IMR-90 (cell line): ENCODE measurements around the gene ERC2. TPM values are rescaled to one million over a fixed set of nuclear protein-coding genes. Genes with fewer than 3 reads are reported as not detected.

Source experiments
- ATAC-seq: fragments of 200-7000 bp; cut with Tn5 transposase; 2 replicates; pipeline ENCODE4 v1.9.1; 2020; ENCODE audit warnings: low read depth, mild to moderate bottlenecking, moderate library complexity
- BruUV-seq: library from RNA; stranded (reverse); fragments of 400-500 nt; replicated peaks from 2 replicates; lab custom pipeline; 2021; lab: Mats Ljungman, UMichigan
- CTCF ChIA-PET: fragments of 300-600 bp; formaldehyde crosslinking; extraction: SDS; loops from one replicate; lab custom pipeline; 2021; ENCODE audit warnings: antibody characterized with exemption; lab: Yijun Ruan, JAX
- POLR2A ChIA-PET: fragments of 300-600 bp; sonication (Branson Sonifier 250); formaldehyde crosslinking; loops from one replicate; lab custom pipeline; 2022; ENCODE audit warnings: antibody characterized with exemption; ENCODE audit not compliant: unreplicated experiment; lab: Charles Lee
- DNase-seq: peaks from one replicate; pipeline ENCODE4 v3.0.0; 2013
- H2AFZ ChIP-seq: replicated peaks from 2 replicates; pipeline ENCODE3; 2013; ENCODE audit warnings: low read length, mild to moderate bottlenecking; ENCODE audit not compliant: poor library complexity
- H2AK5ac ChIP-seq: 2 replicates; pipeline ENCODE4 v1.6.1; 2013; ENCODE audit warnings: low read depth, low read length, inconsistent platforms
- H2AK9ac ChIP-seq: replicated peaks from 2 replicates; pipeline ENCODE3; 2013; ENCODE audit warnings: mild to moderate bottlenecking, low read depth, low read length, moderate library complexity; ENCODE audit not compliant: poor library complexity
- H2BK120ac ChIP-seq: 2 replicates; pipeline ENCODE4 v1.6.1; 2013; ENCODE audit warnings: low read depth, low read length, inconsistent platforms
- H2BK15ac ChIP-seq: 3 replicates; pipeline ENCODE4 v1.6.1; 2013; ENCODE audit warnings: low read depth, low read length, inconsistent platforms
- H2BK20ac ChIP-seq: 2 replicates; pipeline ENCODE4 v1.6.1; 2013; ENCODE audit warnings: low read depth, mild to moderate bottlenecking, inconsistent platforms, low read length, moderate library complexity
- H2BK5ac ChIP-seq: 2 replicates; pipeline ENCODE4 v1.6.1; 2013; ENCODE audit warnings: mild to moderate bottlenecking, low read depth, low read length, inconsistent platforms; ENCODE audit not compliant: poor library complexity, severe bottlenecking
- H3K14ac ChIP-seq: replicated peaks from 2 replicates; pipeline ENCODE4 v1.6.1; 2013; ENCODE audit warnings: low read depth, low read length, inconsistent platforms
- H3K18ac ChIP-seq: 2 replicates; pipeline ENCODE4 v1.6.1; 2013; ENCODE audit warnings: low read depth, low read length, control low read depth
- H3K23ac ChIP-seq: 2 replicates; pipeline ENCODE4 v1.6.1; 2013; ENCODE audit warnings: low read depth, low read length, inconsistent platforms
- H3K27ac ChIP-seq: 2 replicates; pipeline ENCODE4 v1.5.1; 2013; ENCODE audit warnings: mild to moderate bottlenecking, control low read depth, low read length; ENCODE audit not compliant: insufficient read depth
- H3K27me3 ChIP-seq: 2 replicates; pipeline ENCODE4 v1.6.1; 2013; ENCODE audit warnings: low read length; ENCODE audit not compliant: control insufficient read depth, insufficient read depth
- H3K36me3 ChIP-seq: 2 replicates; pipeline ENCODE4 v1.6.1; 2013; ENCODE audit warnings: low read length, mixed read lengths; ENCODE audit not compliant: control insufficient read depth, insufficient read depth
- H3K4ac ChIP-seq: 2 replicates; pipeline ENCODE4 v1.6.1; 2013; ENCODE audit warnings: low read depth, low read length, inconsistent platforms
- H3K4me1 ChIP-seq: 2 replicates; pipeline ENCODE4 v1.6.1; 2013; ENCODE audit warnings: low read length, mixed read lengths; ENCODE audit not compliant: control insufficient read depth, insufficient read depth
- H3K4me2 ChIP-seq: 2 replicates; pipeline ENCODE4 v1.6.1; 2013; ENCODE audit warnings: low read depth, mild to moderate bottlenecking, control low read depth, low read length, moderate library complexity
- H3K4me3 ChIP-seq: 2 replicates; pipeline ENCODE4 v1.5.1; 2013; ENCODE audit warnings: low read depth, mild to moderate bottlenecking, control low read depth, low read length, moderate library complexity; ENCODE audit not compliant: insufficient read depth
- H3K56ac ChIP-seq: 2 replicates; pipeline ENCODE4 v1.6.1; 2013; ENCODE audit warnings: low read length, inconsistent platforms; ENCODE audit not compliant: insufficient read depth; ENCODE audit errors: extremely low read depth
- H3K79me1 ChIP-seq, 2 experiments: 2 replicates each; pipeline ENCODE4 v1.6.1; 2013; ENCODE audit warnings: low read length in 2 of 2, inconsistent platforms in 1 of 2, low read depth in 1 of 2
- H3K9ac ChIP-seq: 2 replicates; pipeline ENCODE4 v1.6.1; 2013; ENCODE audit warnings: low read depth, low read length, control low read depth
- H3K9me1 ChIP-seq: 2 replicates; pipeline ENCODE4 v1.6.1; 2013; ENCODE audit warnings: low read length, inconsistent platforms; ENCODE audit not compliant: insufficient read depth
- H3K9me3 ChIP-seq: 2 replicates; pipeline ENCODE4 v1.6.1; 2013; ENCODE audit warnings: low read length; ENCODE audit not compliant: control insufficient read depth, insufficient read depth
- H4K20me1 ChIP-seq: 2 replicates; pipeline ENCODE4 v1.6.1; 2013; ENCODE audit warnings: low read length, inconsistent platforms; ENCODE audit not compliant: insufficient read depth
- H4K5ac ChIP-seq: 2 replicates; pipeline ENCODE4 v1.6.1; 2013; ENCODE audit warnings: mild to moderate bottlenecking, low read depth, low read length, control low read depth
- H4K8ac ChIP-seq, 2 experiments: 2 replicates each; pipeline ENCODE4 v1.6.1; 2013; ENCODE audit warnings: low read depth in 2 of 2, low read length in 2 of 2, control low read depth in 1 of 2, inconsistent platforms in 1 of 2
- H4K91ac ChIP-seq: 2 replicates; pipeline ENCODE4 v1.6.1; 2013; ENCODE audit warnings: low read depth, low read length, inconsistent platforms; ENCODE audit not compliant: insufficient read depth
- BHLHE40 ChIP-seq: fragments of 150-350 bp; IDR thresholded peaks from 2 replicates; pipeline ENCODE4 v1.6.1; 2016; ENCODE audit warnings: mild to moderate bottlenecking, low read depth, low read length
- CEBPB ChIP-seq: IDR thresholded peaks from 2 replicates; pipeline ENCODE4 v1.6.1; 2012; ENCODE audit warnings: low read depth, low read length, improper control_type of control experiment
- CTCF ChIP-seq: conservative IDR thresholded peaks from 2 replicates; pipeline ENCODE4 v1.5.1; 2012; ENCODE audit warnings: mild to moderate bottlenecking, low read depth, low read length, improper control_type of control experiment
- FOS ChIP-seq: fragments of 150-350 bp; IDR thresholded peaks from 2 replicates; pipeline ENCODE4 v1.6.1; 2016; ENCODE audit warnings: low read depth, low read length
- MAFK ChIP-seq: IDR thresholded peaks from 2 replicates; pipeline ENCODE4 v1.6.1; 2012; ENCODE audit warnings: low read depth, low read length, improper control_type of control experiment
- MAZ ChIP-seq: IDR thresholded peaks from 2 replicates; pipeline ENCODE4 v1.6.1; 2012; ENCODE audit warnings: low read depth, mild to moderate bottlenecking, low read length, improper control_type of control experiment, moderate library complexity, borderline replicate concordance
- NFE2L2 ChIP-seq: fragments of 150-350 bp; IDR thresholded peaks from 2 replicates; pipeline ENCODE4 v1.6.1; 2016; ENCODE audit warnings: low read depth, mild to moderate bottlenecking, low read length
- RAD21 ChIP-seq: IDR thresholded peaks from 2 replicates; pipeline ENCODE4 v1.6.1; 2012; ENCODE audit warnings: low read length, improper control_type of control experiment
- RCOR1 ChIP-seq: IDR thresholded peaks from 2 replicates; pipeline ENCODE4 v1.6.1; 2012; ENCODE audit warnings: mild to moderate bottlenecking, low read length, improper control_type of control experiment; ENCODE audit not compliant: insufficient replicate concordance
- SMC3 ChIP-seq: fragments of 150-350 bp; IDR thresholded peaks from 2 replicates; pipeline ENCODE4 v1.6.1; 2016; ENCODE audit warnings: low read depth, mild to moderate bottlenecking, antibody characterized with exemption, low read length, moderate library complexity
- WGBS, 2 experiments: methylation state at CpG; one replicate each; pipeline versions ENCODE4 v1.1.5 to v1.1.7; 2013; ENCODE audit warnings: missing lambda C conversion rate in 2 of 2; ENCODE audit not compliant: insufficient read length in 1 of 2; ENCODE audit errors: extremely low coverage in 2 of 2; 5-methylcytosine and 5-hydroxymethylcytosine counted together
- dilution Hi-C: fragments of 300-500 bp; cut with HindIII; formaldehyde crosslinking; loops from one replicate; pipeline ENCODE4 v1.14.3; 2018; ENCODE audit warnings: low sequenced_read_pairs; ENCODE audit not compliant: unreplicated experiment
- in situ Hi-C: fragments of 300-500 bp; cut with MboI; formaldehyde crosslinking; loops from 3 replicates; pipeline ENCODE4 v1.14.3; 2019; ENCODE audit warnings: low sequenced_read_pairs, inconsistent platforms, mixed read lengths
- intact Hi-C: fragments of 100-400 bp; cut with micrococcal nuclease; formaldehyde crosslinking; loops from 2 replicates; pipeline ENCODE4 v1.10.0; 2022
- polyA plus RNA-seq, 3 experiments: library from polyadenylated mRNA; depleted of rRNA; stranded (reverse); fragments of >200 nt; gene quantifications; 2 replicates each; pipeline ENCODE4 v1.2.3, GENCODE V29; 2012; ENCODE audit warnings: low replicate concordance in 1 of 3
- total RNA-seq: library from RNA; depleted of rRNA; stranded (reverse); fragments of >200 nt; gene quantifications from 2 replicates; pipeline ENCODE4 v1.2.3, GENCODE V29; 2012
- TF ChIP-seq, protein P1 (sequence below): fragments of 150-350 bp; IDR thresholded peaks from 2 replicates; pipeline ENCODE4 v1.6.1; 2016; ENCODE audit warnings: low read depth, mild to moderate bottlenecking, low read length, moderate library complexity, borderline replicate concordance

Gene ERC2
- total and polyA plus RNA-seq, 2 of the 4 experiments (the other 2 are of a cell fraction), result 0.17 to 0.18 TPM

DNA sequence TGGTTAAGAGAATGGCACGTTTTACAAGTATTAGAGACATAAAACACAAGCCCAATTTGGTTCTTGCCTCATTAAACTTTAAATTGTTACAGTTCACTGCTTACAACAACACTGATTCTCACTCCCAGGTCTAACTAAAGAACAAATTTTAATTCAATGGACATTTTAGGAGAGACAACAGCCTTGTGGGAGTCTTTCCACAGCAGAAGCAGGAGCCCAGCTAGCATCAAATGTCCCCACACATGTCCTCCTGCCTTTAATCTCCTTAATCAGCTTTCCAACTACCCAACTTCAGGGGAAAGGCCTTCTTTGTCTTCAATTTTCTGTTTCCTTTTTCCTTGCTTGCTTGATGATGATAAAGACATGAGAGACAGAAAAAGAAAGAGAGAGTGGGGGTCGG, 693.4 kb downstream of the ERC2 start:
- no peaks in the 10 kb centered on the region for H4K20me1 ChIP-seq
- H3K9me1 ChIP-seq, result peaks cover 1% of the 10 kb centered on the region; the same call in 1 of the 2 replicates
- intact Hi-C loops (no loop called here), dilution Hi-C loops (no loop called here), in situ Hi-C loops (no loop called here)
- CTCF ChIA-PET, result no interaction called here
- ATAC-seq (no peak), DNase-seq (no peak)
- H3K4me3 ChIP-seq, result no peak overlapping the region
- no CpG with 5 or more reads among the region's 2 CpGs for whole genome bisulfite sequencing, 2 experiments
- no peak overlapping the region for H2BK20ac ChIP-seq
- TF ChIP-seq, protein P1, sequence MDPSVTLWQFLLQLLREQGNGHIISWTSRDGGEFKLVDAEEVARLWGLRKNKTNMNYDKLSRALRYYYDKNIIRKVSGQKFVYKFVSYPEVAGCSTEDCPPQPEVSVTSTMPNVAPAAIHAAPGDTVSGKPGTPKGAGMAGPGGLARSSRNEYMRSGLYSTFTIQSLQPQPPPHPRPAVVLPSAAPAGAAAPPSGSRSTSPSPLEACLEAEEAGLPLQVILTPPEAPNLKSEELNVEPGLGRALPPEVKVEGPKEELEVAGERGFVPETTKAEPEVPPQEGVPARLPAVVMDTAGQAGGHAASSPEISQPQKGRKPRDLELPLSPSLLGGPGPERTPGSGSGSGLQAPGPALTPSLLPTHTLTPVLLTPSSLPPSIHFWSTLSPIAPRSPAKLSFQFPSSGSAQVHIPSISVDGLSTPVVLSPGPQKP, result no peak
- TF ChIP-seq MAFK, result no peak
- no peak for TF ChIP-seq SMC3
- no peak for TF ChIP-seq MAZ
- TF ChIP-seq CTCF, result no peak
- TF ChIP-seq NFE2L2, result no peak
- no peak for TF ChIP-seq RCOR1
- TF ChIP-seq CEBPB, result no peak
- TF ChIP-seq RAD21, result no peak
- TF ChIP-seq FOS, result no peak
- TF ChIP-seq BHLHE40, result no peak
- no peak overlapping the region for H2AK9ac ChIP-seq
- no peaks in the 10 kb centered on the region for H3K4me1 ChIP-seq
- BruUV-seq, result no TSS peak
- H3K23ac ChIP-seq, result no peak overlapping the region
- H3K36me3 ChIP-seq, result no peaks in the 10 kb centered on the region
- no peak overlapping the region for H3K27ac ChIP-seq
- H2AK5ac ChIP-seq, result no peak overlapping the region
- H3K9ac ChIP-seq, result no peak overlapping the region
- no peak overlapping the region for H2AFZ ChIP-seq
- H3K14ac ChIP-seq, result no peak overlapping the region
- H3K27me3 ChIP-seq, result peaks cover 3% of the 10 kb centered on the region
- POLR2A ChIA-PET, result no interaction called here
- no peak overlapping the region for H2BK15ac ChIP-seq
- no peak overlapping the region for H4K91ac ChIP-seq
- H4K5ac ChIP-seq, result no peak overlapping the region
- H3K56ac ChIP-seq, result no peak overlapping the region
- no peak overlapping the region for H3K4ac ChIP-seq
- H3K4me2 ChIP-seq, result no peak overlapping the region
- no peak overlapping the region for H2BK120ac ChIP-seq
- H3K18ac ChIP-seq, result no peak overlapping the region
- H4K8ac ChIP-seq, result no peak overlapping the region
- no peaks in the 10 kb centered on the region for H3K9me3 ChIP-seq
- H2BK5ac ChIP-seq, result no peak overlapping the region
- H3K79me1 ChIP-seq, result no peaks in the 10 kb centered on the region
